DMS153 (cell line): ENCODE data around the gene YARS2.

Source experiments
- DNase-seq: peaks from one replicate; lab custom pipeline; 2025; lab: John Stamatoyannopoulos, UW

The YARS2 gene

GRCh38 chr12:32755654-32756475 is at the start of gene YARS2:
Gene YARS2 (minus strand): TSS chr12:32755897. CDS start chr12:32755874, 23 bp downstream.
- DNase-seq: peak; percentile 97

GRCh38 chr12:32804301-32804700 is 48.6 kb upstream of the YARS2 start:
- no peak for DNase-seq

GRCh38 chr12:32801269-32801980 is 45.7 kb upstream of the YARS2 start:
- no peak for DNase-seq

GRCh38 chr12:32794281-32794680 is 38.6 kb upstream of the YARS2 start:
- DNase-seq: no peak

GRCh38 chr12:32789916-32790315 is 34.2 kb upstream of the YARS2 start:
- no peak for DNase-seq

GRCh38 chr12:32789446-32789845 is 33.7 kb upstream of the YARS2 start:
- DNase-seq: no peak

GRCh38 chr12:32788405-32788804 is 32.7 kb upstream of the YARS2 start:
- DNase-seq: no peak

GRCh38 chr12:32785557-32785956 is 29.9 kb upstream of the YARS2 start:
- no peak for DNase-seq

- no peak for DNase-seq
These were observed 27.3 kb upstream of the YARS2 start for GRCh38 chr12:32783029-32783428.

GRCh38 chr12:32780071-32780470 is 24.4 kb upstream of the YARS2 start:
- no peak for DNase-seq

GRCh38 chr12:32777691-32778175 is 22.0 kb upstream of the YARS2 start:
- no peak for DNase-seq

- no peak for DNase-seq
These were observed 21.5 kb upstream of the YARS2 start for GRCh38 chr12:32777159-32777558.

GRCh38 chr12:32776258-32776657 is 20.6 kb upstream of the YARS2 start:
- DNase-seq: no peak

GRCh38 chr12:32773691-32774090 is 18.0 kb upstream of the YARS2 start:
- DNase-seq: no peak

GRCh38 chr12:32770141-32770540 is 14.4 kb upstream of the YARS2 start:
- DNase-seq: no peak

- DNase-seq: no peak
These were observed 12.8 kb upstream of the YARS2 start for GRCh38 chr12:32768518-32768917.

GRCh38 chr12:32765906-32766305 is 10.2 kb upstream of the YARS2 start:
- DNase-seq: no peak

GRCh38 chr12:32761716-32762115 is 6.0 kb upstream of the YARS2 start:
- DNase-seq: no peak

GRCh38 chr12:32757157-32757556 is 1.5 kb upstream of the YARS2 start:
- DNase-seq: no peak

GRCh38 chr12:32756476-32757066 is 874 bp upstream of the YARS2 start:
- DNase-seq: no peak

- peak; percentile 66 for DNase-seq
These were observed 545 bp downstream of the YARS2 start for GRCh38 chr12:32755051-32755653.

GRCh38 chr12:32754111-32754510 is 1.6 kb downstream of the YARS2 start:
- no peak for DNase-seq
